GM18502 (cell line): Measurements from ENCODE around the gene LRWD1.
"Not testable (repeated sequence)": the region's sequence is repeated elsewhere in the genome, so short reads cannot be mapped to it uniquely, and the experiment has no call there.

ENCODE experiments used
- ATAC-seq: cut with Tn5 transposase; IDR thresholded peaks from one replicate; pipeline ENCODE4 v1.9.1; 2021; ENCODE audit warnings: mild to moderate bottlenecking; ENCODE audit not compliant: unreplicated experiment, poor library complexity

Gene LRWD1

DNA sequence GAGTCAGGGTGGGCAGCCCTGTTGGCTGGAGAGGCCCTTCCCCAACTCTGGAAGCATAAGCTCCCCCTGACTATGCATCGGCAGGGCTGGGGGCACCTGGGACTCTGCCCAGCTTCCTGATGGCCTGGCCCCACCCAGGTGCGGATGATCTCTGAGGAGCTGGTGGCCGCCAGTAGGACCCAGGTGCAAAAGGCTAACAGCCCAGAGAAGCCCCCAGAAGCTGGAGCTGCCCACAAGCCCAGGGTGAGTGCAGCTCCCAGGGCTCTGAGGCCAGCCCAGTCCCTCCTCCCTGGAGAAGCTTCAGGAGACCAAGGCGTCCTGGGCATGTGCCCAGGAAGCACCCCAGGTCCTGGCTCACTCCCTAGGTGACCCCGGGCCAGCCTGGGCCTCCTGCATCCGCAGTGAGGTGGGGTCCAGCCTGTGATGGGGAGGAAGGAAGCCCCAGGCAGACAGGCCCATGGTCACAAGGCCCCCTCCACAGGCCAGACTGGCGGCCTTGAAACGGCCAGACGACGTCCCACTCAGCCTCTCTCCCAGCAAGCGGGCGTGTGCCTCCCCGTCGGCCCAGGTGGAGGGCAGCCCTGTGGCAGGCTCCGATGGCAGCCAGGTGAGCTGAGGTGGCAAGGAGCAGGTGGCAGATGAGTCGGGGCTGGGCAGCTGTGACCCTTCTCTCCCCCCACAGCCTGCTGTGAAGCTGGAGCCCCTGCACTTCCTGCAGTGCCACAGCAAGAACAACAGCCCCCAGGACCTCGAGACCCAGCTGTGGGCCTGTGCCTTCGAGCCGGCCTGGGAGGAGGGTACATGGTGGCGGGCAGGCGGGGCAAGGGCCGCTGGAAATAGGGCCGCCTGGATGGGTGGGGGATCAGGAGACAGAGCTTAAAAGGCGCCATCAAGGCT is 3.0 kb downstream of the LRWD1 start:
- ATAC-seq: no peak

GRCh38 chr7:102468478-102469350 is 3.9 kb downstream of the LRWD1 start:
- ATAC-seq: no peak

- ATAC-seq: no peak
Measured at GRCh38 chr7:102469351-102469971, 4.7 kb downstream of the LRWD1 start.

- no peak for ATAC-seq
Measured at GRCh38 chr7:102469972-102470825, 5.4 kb downstream of the LRWD1 start.

GRCh38 chr7:102471791-102472125 is 7.0 kb downstream of the LRWD1 start:
- no peak for ATAC-seq

- ATAC-seq: no peak
Measured at GRCh38 chr7:102472126-102473041, 7.6 kb downstream of the LRWD1 start.

DNA sequence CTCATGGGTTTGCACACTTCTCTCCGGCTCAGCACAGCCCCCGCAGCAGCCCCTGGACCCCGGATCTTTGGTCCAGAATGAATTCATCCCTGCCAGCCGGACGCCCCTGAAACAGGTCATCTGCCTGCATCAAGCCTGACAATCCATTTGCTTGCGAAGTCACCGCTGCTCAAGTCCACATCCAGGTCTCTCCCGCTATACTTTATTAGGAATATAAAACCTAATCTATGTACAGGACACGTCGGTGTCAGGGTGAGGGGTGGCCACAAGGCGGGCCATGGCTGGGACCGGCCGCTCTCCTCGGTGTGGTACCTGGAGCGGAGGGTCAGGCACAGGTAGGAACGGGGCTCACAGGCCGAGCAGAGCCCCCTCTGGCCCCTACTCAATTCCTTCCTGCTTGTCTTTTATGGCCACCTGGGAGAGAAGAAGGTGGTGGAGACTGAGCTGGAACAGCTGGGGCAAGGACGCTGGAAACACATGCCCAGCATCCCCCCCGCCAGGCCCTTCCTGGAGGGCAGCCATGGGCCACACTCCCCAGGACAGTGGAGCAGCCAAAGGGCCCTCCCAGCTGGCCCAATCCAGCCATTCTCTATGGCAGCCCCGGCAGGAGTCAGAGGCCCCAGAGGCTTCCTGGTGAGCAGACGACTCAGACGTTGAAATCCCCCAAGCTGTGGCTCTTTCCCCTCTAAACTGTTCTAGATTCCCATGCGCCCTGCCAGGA is 8.6 kb downstream of the LRWD1 start:
- ATAC-seq: no peak

DNA sequence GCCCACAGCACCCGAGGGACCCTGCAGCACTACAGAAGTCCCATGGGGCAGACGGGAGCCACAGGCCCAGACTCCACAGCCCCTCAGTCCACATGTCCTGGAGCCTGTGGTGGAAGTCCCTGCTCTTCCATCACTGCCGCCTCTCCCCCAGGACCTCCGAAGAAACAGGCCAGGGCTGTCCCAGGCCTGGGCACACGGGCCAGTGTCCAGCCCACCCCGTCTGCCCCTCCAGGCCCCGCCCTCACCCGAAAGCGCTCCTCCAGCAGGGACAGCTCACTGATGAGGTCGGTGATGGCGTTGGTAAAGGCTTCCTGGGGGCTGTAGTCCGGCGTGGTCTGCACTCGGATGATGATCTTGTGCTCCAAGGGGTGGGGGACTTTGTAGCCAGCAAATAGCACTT is 9.3 kb downstream of the LRWD1 start:
- not testable (repeated sequence) for ATAC-seq

DNA sequence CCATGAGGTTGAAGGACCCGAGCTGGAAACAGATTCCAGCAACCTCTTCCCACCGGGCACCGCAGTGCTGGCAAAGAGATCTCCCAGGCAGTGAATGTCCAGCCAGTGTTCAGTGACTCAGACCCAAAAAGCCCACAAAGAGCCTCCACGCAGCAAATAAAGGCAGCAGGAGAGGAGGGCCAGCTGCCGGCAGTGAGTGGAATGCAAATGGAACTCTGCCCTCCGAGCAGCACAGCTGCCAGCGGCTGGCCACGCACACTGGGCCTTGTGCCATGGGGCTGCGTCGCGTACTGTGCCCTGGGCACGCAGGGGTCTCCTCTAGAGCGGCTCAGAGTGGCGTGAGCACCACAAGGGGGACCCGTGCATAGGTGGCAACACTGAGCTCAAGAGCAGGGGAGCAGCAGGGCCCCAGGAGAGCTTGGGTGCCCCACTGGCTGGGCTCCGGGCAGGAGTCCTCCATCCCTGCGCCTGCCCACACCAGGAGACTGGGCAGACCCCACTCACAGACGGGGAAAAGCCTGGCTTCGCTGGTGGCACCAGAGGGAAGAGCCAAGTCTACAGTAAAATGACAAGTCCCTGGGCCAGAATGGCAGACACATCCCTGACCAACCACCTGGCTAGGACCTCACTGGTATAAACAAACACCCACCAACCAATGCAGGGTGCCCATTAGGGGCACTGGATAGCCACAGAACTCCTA is 10.1 kb downstream of the LRWD1 start:
- not testable (repeated sequence) for ATAC-seq

DNA sequence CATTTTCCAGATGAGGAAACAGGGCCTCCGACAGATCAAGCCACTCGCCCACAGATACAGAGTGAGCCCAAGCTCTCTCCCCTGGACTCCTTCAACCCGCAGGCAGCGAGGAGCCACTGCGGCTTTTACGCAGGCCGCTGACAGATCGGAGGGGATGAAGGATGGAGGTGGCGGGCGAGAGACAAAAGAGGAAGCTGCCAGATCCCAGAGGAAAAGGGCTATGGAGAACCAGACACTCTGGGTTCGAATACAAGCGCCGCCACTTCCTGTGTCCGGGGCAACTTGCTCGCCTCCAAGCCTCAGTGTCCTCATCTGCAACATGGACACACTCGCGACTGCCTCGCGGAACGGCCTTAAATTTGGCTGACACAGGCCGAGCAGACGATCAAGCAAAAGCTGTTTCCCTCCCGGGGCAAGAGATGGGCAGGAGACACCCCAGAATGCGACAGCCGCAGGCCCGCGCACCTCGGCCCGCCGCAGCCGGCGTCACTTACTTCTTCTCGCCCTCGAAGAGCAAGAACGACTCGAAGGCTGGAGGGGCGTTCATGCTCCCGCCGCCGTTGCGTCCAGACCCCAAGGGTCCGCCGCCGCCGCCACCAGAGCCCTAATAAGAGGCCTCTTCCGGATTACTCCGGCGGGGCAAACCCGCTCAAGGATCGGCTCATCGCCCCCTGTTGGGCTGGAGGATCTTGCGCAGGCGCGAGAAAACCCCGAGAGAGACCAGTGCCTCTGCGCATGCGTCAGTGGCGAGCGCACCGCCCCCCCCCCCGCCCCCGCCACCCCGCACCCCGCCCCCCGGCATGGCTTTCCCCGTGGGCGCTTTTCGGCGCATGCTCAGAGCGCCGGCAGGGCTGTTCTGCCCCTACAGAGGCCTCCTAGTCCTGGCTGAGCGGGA is 13.8 kb downstream of the LRWD1 start, which contains the start of gene POLR2J:
Gene POLR2J, minus strand, starts transcription at position 609 of the 895 bp plus-strand sequence. Its CDS starts 62 bp downstream, at position 547.
- peak; percentile 88 for ATAC-seq

DNA sequence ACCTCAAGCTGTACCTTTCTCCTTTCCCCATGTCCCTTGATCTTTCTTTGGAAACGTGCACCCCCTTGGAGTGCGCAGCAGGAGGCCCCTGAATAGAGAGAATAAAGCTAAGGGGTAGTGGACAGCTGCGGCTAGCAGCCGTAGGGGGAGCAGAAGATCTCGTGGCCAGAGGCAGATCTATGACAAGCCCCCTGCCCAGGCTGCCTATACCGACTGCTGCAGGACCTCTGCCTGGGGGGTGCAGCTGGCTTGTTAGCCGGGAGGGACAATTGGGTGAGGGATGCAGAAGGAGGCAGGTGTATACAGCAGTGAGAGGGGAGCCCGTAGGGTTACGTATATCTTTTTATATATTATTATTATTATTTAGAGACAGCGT is 14.4 kb downstream of the LRWD1 start:
- ATAC-seq: peak; percentile 39

- not testable (repeated sequence) for ATAC-seq
Measured at GRCh38 chr7:102479982-102480637, 15.3 kb downstream of the LRWD1 start.

DNA sequence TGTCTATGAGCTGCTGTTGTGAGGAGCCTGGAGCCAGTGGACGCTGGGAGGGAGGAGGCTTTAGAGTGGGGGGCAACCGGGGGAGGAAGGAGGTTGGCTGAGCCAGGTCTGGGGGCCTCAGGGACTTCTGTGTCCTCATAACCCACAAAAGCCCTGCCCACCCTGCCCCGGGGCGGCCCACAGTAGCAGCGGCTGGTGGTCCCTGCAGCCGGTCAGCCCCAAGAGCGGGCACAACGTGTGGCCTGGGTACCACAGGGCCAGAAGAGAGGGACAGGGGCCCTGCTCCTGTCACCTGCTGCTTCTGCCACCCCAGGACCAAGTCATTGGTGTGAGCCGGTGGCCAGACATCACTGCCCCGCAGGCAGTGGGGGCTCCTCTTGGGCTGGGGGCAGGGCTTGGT is 17.2 kb downstream of the LRWD1 start:
- ATAC-seq: not testable (repeated sequence)

- ATAC-seq: not testable (repeated sequence)
Measured at GRCh38 chr7:102484317-102484716, 19.5 kb downstream of the LRWD1 start.

GRCh38 chr7:102490529-102491075 is 25.8 kb downstream of the LRWD1 start:
- ATAC-seq: peak; percentile 62
